GM19025 (cell line): ENCODE data around the gene ZBTB7C.

Experiments used
- ATAC-seq: cut with Tn5 transposase; IDR thresholded peaks from one replicate; pipeline ENCODE4 v1.9.1; 2021; ENCODE audit warnings: mild to moderate bottlenecking, low read depth, moderate library complexity; ENCODE audit not compliant: unreplicated experiment

ZBTB7C gene

DNA sequence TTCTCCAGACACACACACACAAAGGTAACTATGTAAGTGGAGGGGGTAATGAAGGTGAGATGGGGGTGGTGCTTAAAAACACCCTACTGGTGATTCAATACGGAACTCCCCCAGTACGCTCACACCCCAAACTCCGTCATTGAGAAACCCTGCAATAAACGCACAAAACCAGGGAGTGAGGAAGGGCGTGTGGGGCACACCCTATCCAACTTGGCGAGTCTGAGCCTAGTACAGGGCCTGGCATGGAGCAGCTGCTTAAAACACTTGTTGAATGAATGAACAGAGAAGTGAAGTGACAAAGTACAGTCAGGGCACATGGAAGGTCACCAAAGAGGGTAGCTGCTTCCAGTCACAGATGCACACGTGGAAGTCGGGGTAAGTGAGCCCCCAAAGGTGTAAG, 331.9 kb downstream of the ZBTB7C start:
- ATAC-seq = no peak

- ATAC-seq = no peak
Measured at GRCh38 chr18:48076461-48076860, 332.7 kb downstream of the ZBTB7C start.

DNA sequence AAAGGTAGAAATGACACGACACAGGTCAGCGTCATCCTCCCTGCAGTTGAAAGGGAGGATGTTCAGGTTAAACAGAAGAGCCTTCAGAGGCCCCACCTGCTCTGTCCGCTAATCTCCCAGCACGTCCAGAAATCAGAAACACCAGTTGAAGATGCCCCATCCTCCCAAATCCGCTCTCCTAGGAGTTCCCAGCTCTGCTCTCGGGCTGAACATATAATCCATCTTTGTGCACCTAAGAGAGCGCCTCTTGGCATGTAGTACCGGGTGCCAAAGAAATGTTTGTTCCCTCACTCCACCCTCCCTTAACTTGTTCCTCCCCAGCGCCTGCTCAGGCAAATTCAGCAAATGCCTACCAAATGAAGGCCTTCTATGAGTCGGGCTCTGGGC, 333.5 kb downstream of the ZBTB7C start:
- no peak for ATAC-seq

DNA sequence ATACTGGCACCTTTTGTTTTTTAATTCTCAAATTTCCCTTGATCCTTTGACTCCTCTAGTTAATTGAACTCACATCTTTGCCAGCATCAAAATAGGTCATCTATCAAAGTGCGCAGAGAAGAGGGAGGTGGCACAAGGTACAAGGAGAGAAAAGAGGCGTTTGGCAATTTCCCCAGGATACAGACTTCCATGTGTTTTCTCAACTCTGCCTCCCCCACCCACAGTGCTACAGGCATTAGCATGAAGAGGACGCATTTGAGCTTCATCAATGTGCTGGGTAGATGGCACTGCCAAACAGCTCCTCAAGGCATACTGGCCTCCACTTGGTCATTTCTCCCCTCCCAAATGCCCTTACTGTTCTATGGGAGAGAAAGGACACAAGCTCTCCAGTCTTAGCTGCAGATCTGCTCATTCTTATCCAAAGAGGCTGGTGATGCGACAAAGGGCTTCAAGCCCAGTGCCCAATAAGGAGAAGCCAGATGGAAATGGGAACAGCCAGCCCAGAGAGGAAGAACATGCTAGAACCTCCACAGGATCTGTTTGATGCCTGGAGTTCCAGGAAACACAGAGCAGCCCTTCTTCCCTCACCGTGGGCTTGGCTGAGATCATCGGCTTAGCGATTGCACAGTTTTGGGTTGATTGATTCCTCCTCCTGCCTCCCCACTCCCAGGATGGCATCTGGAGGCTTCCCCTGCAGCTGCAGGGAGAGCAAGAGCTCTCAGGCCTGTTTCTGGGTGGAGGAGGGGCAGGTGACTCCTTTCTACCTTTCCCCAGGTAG, 334.1 kb downstream of the ZBTB7C start:
- ATAC-seq = no peak

DNA sequence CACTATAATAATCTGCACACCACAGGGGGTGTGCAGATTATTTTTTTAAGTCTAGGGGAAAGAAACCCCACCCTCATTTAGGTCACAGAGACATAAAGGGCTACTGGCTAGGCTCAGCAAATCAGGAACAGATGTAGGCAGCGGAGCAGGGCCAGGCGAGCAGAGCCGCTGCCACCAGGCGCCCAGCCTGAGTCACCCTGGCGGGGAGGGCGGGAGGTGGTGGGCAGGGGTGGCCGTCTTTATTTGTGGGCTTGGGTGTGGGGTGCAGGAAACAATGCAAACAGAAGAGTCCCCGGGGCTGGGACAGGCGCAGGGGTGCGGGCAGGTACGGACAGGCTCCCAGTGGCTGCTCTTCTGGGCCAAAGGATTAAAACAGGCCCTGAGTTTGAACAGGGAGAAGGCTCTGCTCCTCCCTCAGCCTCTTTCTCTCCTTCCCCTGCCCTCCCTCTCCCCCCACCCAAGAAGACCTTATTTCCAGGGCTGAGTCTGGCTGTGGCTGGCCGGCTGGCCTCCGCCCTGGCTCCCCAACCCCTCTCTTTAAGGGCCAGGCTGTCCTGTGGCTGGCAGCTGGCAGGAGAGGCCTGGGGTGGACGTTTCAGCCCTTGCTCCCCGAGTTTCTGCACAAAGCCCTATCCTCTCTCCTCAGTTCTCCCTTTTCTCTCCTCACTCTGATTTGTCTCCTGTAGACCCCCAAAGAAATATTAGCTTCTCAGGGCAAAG, 335.8 kb downstream of the ZBTB7C start:
- no peak for ATAC-seq

DNA sequence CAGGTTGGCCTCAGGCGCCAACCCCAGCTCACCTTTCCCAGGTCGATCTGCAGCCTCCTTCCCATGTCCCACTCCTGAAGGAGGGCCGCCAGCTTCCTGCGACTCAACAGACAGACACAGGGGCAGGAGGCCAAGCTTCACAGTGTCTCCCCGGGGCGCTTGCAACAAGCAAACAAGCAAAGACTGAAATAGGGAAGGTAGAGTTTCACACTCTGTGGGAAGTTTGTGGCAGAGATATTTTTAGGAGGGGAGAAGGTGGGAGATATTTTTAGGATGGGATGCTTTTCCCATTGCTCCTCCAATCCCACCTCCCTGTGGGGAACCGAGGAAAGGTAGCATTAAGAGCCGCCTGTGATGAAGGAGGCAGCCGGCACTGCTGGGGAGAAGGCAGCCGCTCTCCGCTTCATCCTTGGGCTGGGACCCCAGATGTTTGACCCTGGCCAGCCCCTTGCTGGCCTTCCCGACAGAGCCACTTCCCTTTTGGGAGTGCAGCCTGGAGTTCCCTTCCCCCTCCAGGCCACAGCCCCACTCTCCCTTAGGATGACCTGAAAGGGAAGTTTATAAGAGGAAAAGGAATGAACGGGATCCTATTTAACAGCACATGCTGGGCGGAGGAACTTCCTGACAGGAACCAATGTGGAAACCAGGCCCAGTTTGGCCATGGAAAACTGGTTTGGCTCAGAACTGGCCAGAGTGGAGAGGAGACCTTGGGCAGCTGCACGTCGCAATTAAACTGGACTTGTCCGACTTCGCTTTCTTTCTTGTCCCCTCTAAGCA, 336.6 kb downstream of the ZBTB7C start:
- no peak for ATAC-seq

DNA sequence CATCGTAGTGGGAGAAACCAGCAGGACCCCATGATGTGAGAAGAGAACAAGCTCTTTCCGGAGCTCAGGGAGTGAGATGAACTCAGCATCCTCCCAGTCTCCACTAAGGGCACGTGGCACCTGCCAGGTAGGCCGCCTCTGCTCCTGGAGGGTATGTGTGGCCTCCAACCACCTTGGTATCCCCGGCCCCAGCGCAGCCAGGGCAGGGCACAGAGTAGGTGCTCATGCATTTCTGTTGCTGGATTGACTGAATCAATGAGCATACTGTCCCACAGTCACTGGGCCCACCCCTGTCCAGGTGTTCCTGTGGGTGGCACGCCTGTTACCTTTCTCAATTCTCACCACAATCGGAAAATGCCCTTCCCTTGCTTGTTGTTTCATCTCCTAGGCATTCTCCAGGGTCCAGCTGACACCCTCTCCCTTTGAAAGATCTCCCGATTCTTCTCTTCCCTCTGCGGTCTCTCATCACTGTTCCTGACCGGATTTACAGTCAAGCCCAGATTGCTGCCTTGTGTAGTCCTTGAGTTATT, 340.2 kb downstream of the ZBTB7C start:
- no peak for ATAC-seq

DNA sequence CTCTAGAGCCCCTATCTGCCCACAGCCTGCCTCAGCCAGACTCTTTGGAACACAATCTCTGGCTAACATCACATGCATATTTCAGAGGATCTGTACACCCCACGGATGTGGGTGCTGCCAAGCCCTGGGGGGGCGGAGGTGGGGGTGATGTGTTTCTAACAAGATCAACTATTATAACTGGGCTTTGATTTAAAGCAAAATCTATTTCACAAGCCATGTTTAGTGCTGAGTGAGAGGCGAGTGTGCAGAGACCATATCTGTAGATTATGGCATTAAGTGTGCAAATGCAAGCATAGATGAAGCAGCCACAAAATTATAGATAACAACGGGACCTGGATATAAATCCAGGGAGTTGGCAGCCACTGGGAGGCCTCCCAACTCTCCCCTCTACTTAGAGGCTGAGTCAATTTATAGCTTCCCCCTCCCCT, 342.9 kb downstream of the ZBTB7C start:
- no peak for ATAC-seq

- no peak for ATAC-seq
Measured at GRCh38 chr18:48065601-48065995, 343.6 kb downstream of the ZBTB7C start.

DNA sequence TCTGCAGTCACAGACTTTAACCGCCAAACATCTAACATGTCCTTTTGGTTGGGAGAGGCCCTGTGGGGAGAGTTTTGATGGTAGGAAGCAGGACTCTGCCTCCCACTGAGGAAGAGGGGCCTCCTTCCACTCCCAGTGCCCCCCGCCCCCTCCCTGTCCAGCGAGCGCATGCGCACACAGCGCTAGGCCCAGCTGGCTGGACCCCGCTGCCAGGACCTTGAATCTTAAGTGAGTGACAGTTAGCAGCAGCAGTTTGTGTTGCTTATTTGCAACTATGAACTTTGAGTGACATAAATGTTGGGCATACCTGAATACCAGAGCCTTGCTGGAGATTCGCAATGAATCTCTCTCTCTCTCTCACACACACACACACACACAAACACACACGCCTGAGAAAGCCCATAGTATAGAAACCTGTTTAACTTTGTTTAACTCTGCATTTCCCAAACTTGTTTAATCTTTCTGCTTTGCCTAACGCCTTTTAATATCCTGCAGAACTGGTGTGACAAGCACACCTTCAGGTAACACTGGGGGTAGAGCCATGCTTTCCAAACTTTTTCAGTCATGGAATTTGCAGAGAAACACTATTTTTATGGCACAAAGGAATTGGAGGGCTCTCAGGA, 344.1 kb downstream of the ZBTB7C start:
- no peak for ATAC-seq

GRCh38 chr18:48061781-48062570, 347.2 kb downstream of the ZBTB7C start:
- no peak for ATAC-seq

DNA sequence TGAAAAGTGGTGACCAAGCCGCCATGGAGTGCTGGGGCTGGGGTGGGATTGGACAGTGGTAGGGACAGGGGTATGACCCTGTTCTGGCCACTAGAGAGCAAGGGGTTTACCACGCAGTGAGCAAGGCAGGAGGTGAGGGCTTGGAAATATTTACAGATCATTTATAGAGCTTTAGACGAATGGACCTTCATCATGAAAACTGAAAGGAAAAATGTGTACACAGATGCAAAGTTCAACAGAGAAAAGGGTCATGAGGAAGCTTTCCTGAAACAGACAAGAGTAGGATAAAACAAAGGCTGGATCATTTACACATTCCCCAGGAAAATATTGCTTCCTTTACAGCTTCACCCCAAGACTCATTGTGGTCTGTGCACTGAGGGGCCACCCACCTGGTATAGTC, 348.2 kb downstream of the ZBTB7C start:
- no peak for ATAC-seq

DNA sequence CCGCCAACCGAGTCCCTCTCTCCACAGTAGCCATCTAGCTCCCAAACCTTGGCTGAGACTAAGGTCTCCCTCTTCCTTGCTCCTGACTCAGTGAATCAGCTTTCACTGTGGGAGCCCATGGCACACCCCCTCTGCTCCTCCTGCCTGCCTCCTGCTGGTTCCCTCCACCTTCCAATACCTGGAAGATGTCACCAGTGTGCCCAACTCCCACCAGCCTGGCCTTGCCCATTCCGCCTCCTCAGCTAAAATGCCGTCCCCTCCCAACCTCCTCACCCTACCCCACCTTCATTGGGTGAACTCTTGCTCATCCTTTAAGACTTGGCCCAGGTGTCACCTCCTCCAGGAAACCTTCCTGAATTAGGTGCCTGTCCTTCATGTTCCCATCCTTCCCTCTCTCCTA, 348.8 kb downstream of the ZBTB7C start:
- ATAC-seq = no peak

GRCh38 chr18:48059455-48060010, 349.6 kb downstream of the ZBTB7C start:
- ATAC-seq = no peak

DNA sequence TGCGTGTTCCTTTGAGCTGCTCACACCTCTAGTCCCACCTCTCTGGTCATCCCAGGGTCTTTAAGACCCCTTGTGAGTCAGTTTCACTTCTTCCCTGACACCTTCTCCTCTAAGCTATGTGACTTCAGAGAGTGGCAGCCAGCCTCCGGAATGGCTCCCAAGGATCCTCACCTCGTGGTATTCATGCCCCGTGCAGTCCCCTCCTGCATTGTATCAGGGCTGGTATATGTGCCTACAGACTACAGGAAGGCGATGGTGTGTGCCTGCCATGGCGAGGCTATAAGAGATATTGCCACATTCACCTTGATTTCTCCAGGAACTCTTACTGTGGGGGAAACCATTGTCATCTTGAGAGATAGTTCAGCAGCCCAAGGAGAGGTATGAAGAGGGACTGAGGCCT, 350.7 kb downstream of the ZBTB7C start:
- no peak for ATAC-seq

- ATAC-seq = no peak
Measured at GRCh38 chr18:48057018-48057417, 352.2 kb downstream of the ZBTB7C start.

DNA sequence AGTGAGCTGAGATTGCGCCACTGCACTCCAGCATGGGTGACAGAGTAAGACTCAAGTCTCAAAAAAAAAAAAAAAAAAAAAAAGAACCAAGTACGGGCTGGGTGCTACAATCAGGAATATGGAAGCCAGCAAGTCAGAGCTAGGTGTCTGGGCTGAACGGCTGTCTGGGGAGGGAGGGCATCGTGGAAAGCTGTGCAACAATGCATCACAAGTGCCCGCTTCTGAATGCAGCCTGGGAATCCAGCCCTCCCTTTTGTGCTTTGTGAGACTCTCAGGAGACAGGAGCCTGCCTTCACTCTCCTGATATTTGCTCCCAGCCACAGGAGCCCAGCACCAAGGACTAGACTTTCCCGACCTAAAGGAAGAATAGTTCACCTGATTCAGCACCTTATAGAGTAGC, 353.8 kb downstream of the ZBTB7C start:
- ATAC-seq = no peak

DNA sequence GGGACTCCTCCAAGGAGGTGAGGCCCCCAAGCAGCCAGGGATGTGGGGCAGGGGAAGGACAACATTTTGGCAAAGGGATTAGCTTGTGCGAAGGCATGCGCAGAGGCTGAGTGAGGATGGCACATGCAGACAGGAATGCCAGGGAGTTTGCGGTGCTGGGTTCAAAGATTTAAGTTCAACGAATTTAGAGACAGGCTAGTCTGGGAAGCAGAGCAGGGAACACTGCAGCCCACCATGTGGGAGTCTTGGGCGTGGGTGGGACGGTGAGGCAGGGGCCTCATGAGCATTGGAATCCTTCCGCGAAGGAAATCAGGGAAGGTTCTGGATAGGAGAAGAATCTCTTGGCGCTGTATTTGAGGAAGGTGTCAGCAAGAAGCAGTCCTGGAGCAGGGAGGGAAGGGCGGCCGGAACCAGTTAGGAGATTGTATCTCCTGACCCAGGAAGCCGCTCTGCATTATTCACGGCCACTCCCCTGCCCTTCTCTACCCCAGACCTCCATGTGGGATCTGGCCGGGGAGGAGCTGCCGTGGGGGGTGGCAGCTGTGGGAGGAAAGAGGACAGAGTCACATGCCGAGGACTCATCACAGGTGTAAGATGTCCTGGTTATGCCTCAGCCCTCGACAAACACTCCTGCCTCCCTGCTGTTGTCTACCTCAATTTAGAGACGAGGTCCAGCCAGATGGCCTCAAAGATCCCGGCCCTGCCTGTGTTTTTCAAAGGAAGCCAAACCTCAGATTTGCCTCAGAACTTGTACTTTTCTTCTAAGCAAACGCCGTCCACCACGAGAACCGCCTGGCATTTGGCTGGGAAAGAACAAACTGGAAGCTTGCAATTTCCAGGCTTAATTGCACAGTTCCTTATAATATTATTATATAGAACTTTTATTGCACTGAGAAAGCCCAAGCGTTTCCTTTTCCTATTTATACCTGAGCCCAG, 355.0 kb downstream of the ZBTB7C start:
- no peak for ATAC-seq

- ATAC-seq = no peak
Measured at GRCh38 chr18:48052842-48053241, 356.3 kb downstream of the ZBTB7C start.
